ENCODE data around the gene FADS6. TPM values are rescaled to one million over a fixed set of nuclear protein-coding genes. Genes with fewer than 3 reads are reported as not detected.

Gene FADS6, protein sequence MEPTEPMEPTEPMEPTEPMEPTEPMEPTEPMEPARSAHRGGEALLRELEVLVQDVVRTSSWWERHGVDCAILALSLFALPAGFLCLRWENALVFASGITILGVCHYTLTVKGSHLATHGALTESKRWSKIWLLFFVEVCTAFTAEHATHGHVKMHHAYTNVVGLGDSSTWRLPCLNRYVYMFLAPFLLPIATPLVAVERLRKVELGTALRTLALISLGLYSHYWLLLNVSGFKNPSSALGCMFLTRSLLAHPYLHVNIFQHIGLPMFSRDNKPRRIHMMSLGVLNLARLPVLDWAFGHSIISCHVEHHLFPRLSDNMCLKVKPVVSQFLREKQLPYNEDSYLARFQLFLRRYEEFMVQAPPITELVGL
- total RNA-seq (2021; ENCODE audit: unreplicated experiment): not detected
- polyA plus RNA-seq (2012; ENCODE audit: insufficient read length): 0.59 TPM
- percentile 16 among the genes with signal in this experiment for Bru-seq, nascent RNA
- BruChase-seq, experiment 1, labeled RNA remaining after a 2-hour chase: percentile 9 among the genes with signal in this experiment
- BruChase-seq, experiment 2, labeled RNA remaining after a 6-hour chase: percentile 6 among the genes with signal in this experiment
- long read RNA-seq: 0 reads

DNA sequence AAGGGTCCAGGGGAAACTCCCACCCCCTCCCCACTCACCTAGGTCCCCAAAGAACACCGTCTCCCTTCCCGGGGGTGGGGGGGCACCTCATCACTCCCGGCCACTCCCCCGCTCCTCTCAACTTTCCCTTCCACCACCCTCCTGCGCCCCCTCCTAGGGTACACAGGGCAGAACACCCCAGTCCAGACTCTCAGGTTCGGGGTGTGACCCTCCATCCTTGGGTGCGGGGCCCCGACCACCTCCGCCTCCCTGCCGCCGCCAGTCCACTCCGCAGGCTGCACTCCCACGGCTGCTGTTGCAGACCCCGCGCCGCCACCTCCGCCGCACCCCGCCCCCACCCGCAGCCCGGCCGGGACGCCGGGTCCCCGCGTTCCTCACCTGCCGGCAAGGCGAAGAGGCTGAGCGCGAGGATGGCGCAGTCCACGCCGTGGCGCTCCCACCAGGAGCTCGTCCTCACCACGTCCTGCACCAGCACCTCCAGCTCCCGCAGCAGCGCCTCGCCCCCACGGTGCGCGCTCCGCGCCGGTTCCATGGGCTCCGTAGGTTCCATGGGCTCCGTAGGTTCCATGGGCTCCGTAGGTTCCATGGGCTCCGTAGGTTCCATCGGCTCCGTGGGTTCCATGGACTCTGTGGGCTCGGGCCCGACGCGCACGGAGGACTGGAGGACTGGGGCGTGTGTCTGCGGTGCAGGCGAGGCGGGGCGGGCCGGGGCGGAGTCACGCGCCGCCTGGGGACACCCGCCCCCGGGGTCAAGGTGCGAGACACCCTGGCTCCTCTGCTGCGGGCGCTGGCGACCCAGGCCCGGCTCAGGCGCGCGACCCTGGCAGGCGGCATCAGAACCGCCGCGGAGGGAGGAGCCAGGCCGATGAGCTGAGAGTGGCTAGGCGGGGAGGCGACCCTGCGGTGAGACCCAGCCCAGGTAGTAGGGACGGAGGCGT is at the start of gene FADS6:
Gene FADS6, minus strand, starts transcription at position 660 of the 938 bp plus-strand sequence. Its CDS starts 38 bp downstream, at position 622.
- no peaks in the 10 kb centered on the region for H3K4me1 ChIP-seq (ENCODE audit: control insufficient read depth, insufficient read depth, low read length)
- in situ Hi-C loops (cut with HindIII; ENCODE audit: low pct_unique_long_range_greater_than_20kb, low sequenced_read_pairs) (no loop called here), intact Hi-C loops (cut with micrococcal nuclease; ENCODE audit: unreplicated experiment) (no loop called here)
- H3K27ac ChIP-seq (ENCODE audit: low read length): no peak within 1 kb of the TSS
- no TSS peak for BruUV-seq (replicated peaks)
- CTCF ChIA-PET: interaction anchor here (0.6 kb wide), 1 partner anchor 290 kb away, joined by 3 read pairs; no protein-coding TSS in a partner anchor
- no peak for TF ChIP-seq SIN3A (IDR thresholded peaks at IDR 0.05; ENCODE audit: borderline replicate concordance, insufficient read depth, low read depth, low read length)
- no peak for TF ChIP-seq TCF7L2 (IDR thresholded peaks at IDR 0.05; ENCODE audit: low read depth, low read length)
- TF ChIP-seq, protein P1, sequence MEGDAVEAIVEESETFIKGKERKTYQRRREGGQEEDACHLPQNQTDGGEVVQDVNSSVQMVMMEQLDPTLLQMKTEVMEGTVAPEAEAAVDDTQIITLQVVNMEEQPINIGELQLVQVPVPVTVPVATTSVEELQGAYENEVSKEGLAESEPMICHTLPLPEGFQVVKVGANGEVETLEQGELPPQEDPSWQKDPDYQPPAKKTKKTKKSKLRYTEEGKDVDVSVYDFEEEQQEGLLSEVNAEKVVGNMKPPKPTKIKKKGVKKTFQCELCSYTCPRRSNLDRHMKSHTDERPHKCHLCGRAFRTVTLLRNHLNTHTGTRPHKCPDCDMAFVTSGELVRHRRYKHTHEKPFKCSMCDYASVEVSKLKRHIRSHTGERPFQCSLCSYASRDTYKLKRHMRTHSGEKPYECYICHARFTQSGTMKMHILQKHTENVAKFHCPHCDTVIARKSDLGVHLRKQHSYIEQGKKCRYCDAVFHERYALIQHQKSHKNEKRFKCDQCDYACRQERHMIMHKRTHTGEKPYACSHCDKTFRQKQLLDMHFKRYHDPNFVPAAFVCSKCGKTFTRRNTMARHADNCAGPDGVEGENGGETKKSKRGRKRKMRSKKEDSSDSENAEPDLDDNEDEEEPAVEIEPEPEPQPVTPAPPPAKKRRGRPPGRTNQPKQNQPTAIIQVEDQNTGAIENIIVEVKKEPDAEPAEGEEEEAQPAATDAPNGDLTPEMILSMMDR (IDR thresholded peaks at IDR 0.05): no peak
- no peak for TF ChIP-seq REST (IDR thresholded peaks at IDR 0.05; ENCODE audit: insufficient read depth in 1 of 2, low read depth in 2 of 2, low read length in 1 of 2)
- TF ChIP-seq POLR2AphosphoS5 (IDR thresholded peaks at IDR 0.05; ENCODE audit: low read depth, low read length): no peak
- no peaks in the 10 kb centered on the region for H3K36me3 ChIP-seq (ENCODE audit: control insufficient read depth, insufficient read depth, low read length)
- POLR2A ChIA-PET: interaction anchor here (0.6 kb wide), 1 partner anchor 16 kb away, joined by 10 read pairs; no protein-coding TSS in a partner anchor
- DNase-seq (ENCODE audit: low read depth, low spot score) (no peak), ATAC-seq (peak; percentile 41)
- peak within 1 kb of the TSS; percentile 39 to 41 for H3K4me3 ChIP-seq (ENCODE audit: low read depth in 2 of 2, low read length in 2 of 2)
- no peaks in the 10 kb centered on the region for H3K9me3 ChIP-seq (ENCODE audit: control insufficient read depth, insufficient read depth, low read depth, low read length)
- peaks cover 12% of the 10 kb centered on the region for H3K27me3 ChIP-seq (ENCODE audit: control insufficient read depth, insufficient read depth, low read length)

DNA sequence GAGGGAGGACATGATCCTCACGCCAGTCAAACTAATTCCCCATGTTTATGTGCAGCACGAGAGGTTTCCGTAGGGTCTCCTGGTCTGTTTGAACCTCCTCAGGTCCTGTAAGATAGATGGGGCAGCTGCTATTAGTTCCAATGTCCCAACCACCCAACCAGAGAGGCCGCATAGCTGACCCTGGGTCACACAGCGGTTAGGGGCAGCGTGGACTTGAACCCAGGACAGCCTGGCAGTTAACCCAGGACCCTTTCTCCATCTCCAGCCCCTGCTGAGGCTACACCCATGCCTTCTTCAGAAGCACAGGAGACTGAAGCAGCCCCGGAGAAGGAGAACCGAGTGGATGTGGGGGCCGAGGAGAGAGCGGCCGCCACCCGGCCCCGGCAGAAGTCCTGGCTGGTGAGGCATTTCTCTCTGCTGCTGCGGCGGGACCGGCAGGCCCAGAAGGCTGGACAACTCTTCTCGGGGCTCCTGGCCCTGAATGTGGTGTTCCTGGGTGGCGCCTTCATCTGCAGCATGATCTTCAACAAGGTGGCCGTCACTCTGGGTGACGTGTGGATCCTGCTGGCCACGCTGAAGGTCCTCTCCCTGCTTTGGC is 47.8 kb upstream of the FADS6 start:
- ChIA-PET POLR2A (no interaction called here), CTCF (no interaction called here)
- DNase-seq (ENCODE audit: low read depth, low spot score): no peak
- BruUV-seq (replicated peaks): no TSS peak
- TF ChIP-seq TCF7L2 (IDR thresholded peaks at IDR 0.05; ENCODE audit: low read depth, low read length) (no peak), POLR2AphosphoS5 (IDR thresholded peaks at IDR 0.05; ENCODE audit: low read depth, low read length) (no peak), SIN3A (IDR thresholded peaks at IDR 0.05; ENCODE audit: borderline replicate concordance, insufficient read depth, low read depth, low read length) (no peak), REST (IDR thresholded peaks at IDR 0.05; ENCODE audit: insufficient read depth in 1 of 2, low read depth in 2 of 2, low read length in 1 of 2) (no peak)
- TF ChIP-seq, protein P1 (IDR thresholded peaks at IDR 0.05): no peak
- Histone ChIP-seq H3K27ac (ENCODE audit: low read length) (no peak overlapping the region), H3K9me3 (ENCODE audit: control insufficient read depth, insufficient read depth, low read depth, low read length) (no peaks in the 10 kb centered on the region), H3K36me3 (ENCODE audit: control insufficient read depth, insufficient read depth, low read length) (no peaks in the 10 kb centered on the region), H3K4me3 (ENCODE audit: low read depth in 2 of 2, low read length in 2 of 2) (no peak overlapping the region), H3K27me3 (ENCODE audit: control insufficient read depth, insufficient read depth, low read length) (peaks cover 13% of the 10 kb centered on the region), H3K4me1 (ENCODE audit: control insufficient read depth, insufficient read depth, low read length) (no peaks in the 10 kb centered on the region)
- in situ Hi-C loops (cut with HindIII; ENCODE audit: low pct_unique_long_range_greater_than_20kb, low sequenced_read_pairs) (no loop called here), intact Hi-C loops (cut with micrococcal nuclease; ENCODE audit: unreplicated experiment) (no loop called here)
- no peak for ATAC-seq

Measured in Panc1 (cell line).